GM13977 (cell line): ENCODE measurements around the gene RXRA.

Experiments
- DNase-seq: peaks from one replicate; pipeline ENCODE4 v3.0.0; 2012; ENCODE audit warnings: low spot score
- CTCF ChIP-seq: IDR thresholded peaks from 2 replicates; pipeline ENCODE4 v1.5.1; 2012; ENCODE audit warnings: mild to moderate bottlenecking, control low read depth; ENCODE audit not compliant: insufficient read depth; ENCODE audit errors: extremely low read depth, missing control alignments
- in situ Hi-C: fragments of 300-500 bp; cut with MboI; formaldehyde crosslinking; loops from one replicate; pipeline ENCODE4 v1.12.0; 2022; ENCODE audit warnings: low sequenced_read_pairs, low pct_unique_long_range_greater_than_20kb, mixed read lengths, inconsistent platforms; ENCODE audit not compliant: unreplicated experiment

Gene RXRA

GRCh38 chr9:134483361-134484184, 157.3 kb downstream of the RXRA start:
- in situ Hi-C loops: no loop called here
- TF ChIP-seq CTCF: no peak

GRCh38 chr9:134484479-134484878, 158.2 kb downstream of the RXRA start:
- no peak for DNase-seq

More at GRCh38 chr9:134483361-134484184, 157.3 kb downstream of the RXRA start:
- no peak for DNase-seq

GRCh38 chr9:134485653-134486052, 159.4 kb downstream of the RXRA start:
- no peak for DNase-seq
- no peak for TF ChIP-seq CTCF
- in situ Hi-C loops: no loop called here

More at GRCh38 chr9:134484479-134484878, 158.2 kb downstream of the RXRA start:
- TF ChIP-seq CTCF: no peak
- in situ Hi-C loops: no loop called here

- no peak for TF ChIP-seq CTCF
- no peak for DNase-seq
- in situ Hi-C loops: no loop called here
These were observed 159.9 kb downstream of the RXRA start for GRCh38 chr9:134486143-134486591.

- TF ChIP-seq CTCF: no peak
- in situ Hi-C loops: no loop called here
- no peak for DNase-seq
These were observed 160.3 kb downstream of the RXRA start for GRCh38 chr9:134486596-134486995.
